H1 (cell line): Measurements from ENCODE around the gene APOA1. TPM values are rescaled to one million over a fixed set of nuclear protein-coding genes. Genes with fewer than 3 reads are reported as not detected.

ENCODE experiments used
- CTCF ChIA-PET: fragments of 300-600 bp; sonication (Branson Sonifier 250); formaldehyde crosslinking; loops from one replicate; lab custom pipeline; 2021; ENCODE audit not compliant: partially characterized antibody; lab: Charles Lee
- POLR2A ChIA-PET: fragments of 300-600 bp; sonication (Branson Sonifier 250); formaldehyde crosslinking; loops from one replicate; lab custom pipeline; 2021; ENCODE audit warnings: inconsistent platforms; ENCODE audit not compliant: partially characterized antibody; lab: Charles Lee
- DNase-seq, 2 experiments: peaks; one replicate each; pipeline versions ENCODE4 v3.0.0 to v3.0.0-alpha.2; 2010 to 2022; ENCODE audit warnings: low spot score in 2 of 2, low read depth in 1 of 2, mixed read lengths in 1 of 2
- FAIRE-seq: peaks from 2 replicates; lab custom pipeline; 2011; peaks lifted over from hg19 to GRCh38; lab: Jason Lieb, UNC
- H2AFZ ChIP-seq: 2 replicates; pipeline ENCODE4 v1.8.1; 2012; ENCODE audit warnings: low read length, inconsistent platforms
- H2AK5ac ChIP-seq: 2 replicates; pipeline ENCODE4 v1.6.1; 2013; ENCODE audit warnings: low read depth, low read length
- H2BK120ac ChIP-seq: replicated peaks from 2 replicates; pipeline ENCODE3; 2013; ENCODE audit warnings: low read depth, low read length, inconsistent platforms
- H2BK12ac ChIP-seq: 2 replicates; pipeline ENCODE4 v1.6.1; 2013; ENCODE audit warnings: low read depth, low read length
- H2BK15ac ChIP-seq: 2 replicates; pipeline ENCODE4 v1.6.1; 2013; ENCODE audit warnings: low read length
- H2BK20ac ChIP-seq: 2 replicates; pipeline ENCODE4 v1.6.1; 2013; ENCODE audit warnings: low read length
- H2BK5ac ChIP-seq: 2 replicates; pipeline ENCODE4 v1.6.1; 2013; ENCODE audit warnings: low read depth, low read length
- H3K14ac ChIP-seq: 2 replicates; pipeline ENCODE4 v1.6.1; 2013; ENCODE audit warnings: inconsistent platforms; ENCODE audit not compliant: insufficient read length
- H3K18ac ChIP-seq: 2 replicates; pipeline ENCODE4 v1.6.1; 2013; ENCODE audit warnings: low read length; ENCODE audit errors: extremely low read depth
- H3K23ac ChIP-seq: 2 replicates; pipeline ENCODE4 v1.6.1; 2013; ENCODE audit warnings: inconsistent platforms; ENCODE audit not compliant: insufficient read length
- H3K23me2 ChIP-seq: 2 replicates; pipeline ENCODE4 v1.6.1; 2013; ENCODE audit warnings: low read depth, low read length
- H3K27ac ChIP-seq: 2 replicates; pipeline ENCODE4 v1.6.1; 2011; ENCODE audit warnings: low read depth, low read length, inconsistent platforms
- H3K27me3 ChIP-seq, 4 experiments: replicated peaks in 1 of 4; 1 replicate in 1 of 4; 2 replicates in 3 of 4; pipeline versions ENCODE4 v1.6.1 to v1.8.1; 2011 to 2013; ENCODE audit warnings: low read length in 3 of 4, mild to moderate bottlenecking in 3 of 4, inconsistent platforms in 2 of 4, mixed read lengths in 2 of 4, moderate library complexity in 1 of 4; ENCODE audit not compliant: control insufficient read depth in 3 of 4, insufficient read depth in 3 of 4; ENCODE audit errors: extremely low read depth in 1 of 4
- H3K36me3 ChIP-seq, 4 experiments: 2 replicates each; pipeline versions ENCODE4 v1.6.1 to v1.8.1; 2011 to 2013; ENCODE audit warnings: mild to moderate bottlenecking in 4 of 4, low read length in 3 of 4, moderate library complexity in 2 of 4, control low read depth in 1 of 4, inconsistent platforms in 1 of 4; ENCODE audit not compliant: insufficient read depth in 4 of 4, control insufficient read depth in 2 of 4
- H3K4ac ChIP-seq: replicated peaks from 2 replicates; pipeline ENCODE3; 2013; ENCODE audit warnings: low read length, low read depth, mixed read lengths, inconsistent platforms; ENCODE audit not compliant: insufficient read length
- H3K4me1 ChIP-seq, 4 experiments: replicated peaks in 1 of 4; 1 replicate in 1 of 4; 2 replicates in 3 of 4; pipeline versions ENCODE4 v1.6.1 to v1.8.1; 2011 to 2013; ENCODE audit warnings: low read length in 3 of 4, inconsistent platforms in 2 of 4, mixed read lengths in 1 of 4; ENCODE audit not compliant: insufficient read depth in 4 of 4, control insufficient read depth in 3 of 4
- H3K4me2 ChIP-seq, 2 experiments: 2 replicates each; pipeline versions ENCODE4 v1.6.1 to v1.8.1; 2011 to 2013; ENCODE audit warnings: low read depth in 2 of 2, low read length in 2 of 2, control low read depth in 1 of 2, inconsistent platforms in 1 of 2, mild to moderate bottlenecking in 1 of 2; ENCODE audit not compliant: insufficient read depth in 1 of 2
- H3K4me3 ChIP-seq, 4 experiments: fragments of 200-600, 300-600 bp in 1 of 4; sonication (generic), shearing (Covaris generic), sonication (Bioruptor Twin) in 1 of 4; 2 replicates each; pipeline versions ENCODE4 v1.5.1 to v1.8.1; 2011 to 2016; ENCODE audit warnings: low read length in 4 of 4, low read depth in 3 of 4, control low read depth in 2 of 4, inconsistent platforms in 2 of 4, mild to moderate bottlenecking in 2 of 4, mixed read lengths in 1 of 4, moderate library complexity in 1 of 4; ENCODE audit not compliant: insufficient read depth in 2 of 4; ENCODE audit errors: extremely low read depth in 1 of 4
- H3K56ac ChIP-seq: replicated peaks from 2 replicates; pipeline ENCODE3; 2013; ENCODE audit warnings: low read depth, mild to moderate bottlenecking, mixed read lengths, low read length, inconsistent platforms; ENCODE audit not compliant: insufficient read length
- H3K79me1 ChIP-seq: 2 replicates; pipeline ENCODE4 v1.6.1; 2013; ENCODE audit warnings: low read depth, low read length, control low read depth
- H3K79me2 ChIP-seq, 2 experiments: 2 replicates each; pipeline versions ENCODE4 v1.6.1 to v1.8.1; 2012 to 2013; ENCODE audit warnings: low read length in 2 of 2, mild to moderate bottlenecking in 2 of 2, inconsistent platforms in 1 of 2; ENCODE audit not compliant: insufficient read depth in 2 of 2, control insufficient read depth in 1 of 2
- H3K9ac ChIP-seq, 4 experiments: replicated peaks in 1 of 4; 1 replicate in 1 of 4; 2 replicates in 3 of 4; pipeline versions ENCODE4 v1.6.1 to v1.8.1; 2011 to 2013; ENCODE audit warnings: low read depth in 3 of 4, low read length in 3 of 4, control low read depth in 2 of 4, mild to moderate bottlenecking in 2 of 4, moderate library complexity in 2 of 4, inconsistent platforms in 1 of 4; ENCODE audit errors: extremely low read depth in 1 of 4
- H3K9me3 ChIP-seq, 2 experiments: 2 replicates each; pipeline versions ENCODE4 v1.6.1 to v1.8.1; 2012 to 2013; ENCODE audit warnings: mild to moderate bottlenecking in 2 of 2, moderate library complexity in 2 of 2, control low read depth in 1 of 2, inconsistent platforms in 1 of 2, low read depth in 1 of 2, low read length in 1 of 2, mixed read lengths in 1 of 2; ENCODE audit not compliant: insufficient read depth in 2 of 2
- H4K20me1 ChIP-seq, 2 experiments: replicated peaks in 1 of 2; 2 replicates each; pipeline versions ENCODE3 to v1.8.1; 2011 to 2013; ENCODE audit warnings: inconsistent platforms in 2 of 2, low read length in 2 of 2, mild to moderate bottlenecking in 1 of 2; ENCODE audit not compliant: insufficient read depth in 2 of 2, control insufficient read depth in 1 of 2
- H4K5ac ChIP-seq: 2 replicates; pipeline ENCODE4 v1.6.1; 2013; ENCODE audit warnings: low read length, low read depth, mixed read lengths, inconsistent platforms; ENCODE audit not compliant: insufficient read length
- H4K8ac ChIP-seq: 2 replicates; pipeline ENCODE4 v1.8.0; 2013; ENCODE audit warnings: mild to moderate bottlenecking, moderate library complexity, low read length, inconsistent platforms; ENCODE audit not compliant: insufficient read depth; ENCODE audit errors: extremely low read depth
- H4K91ac ChIP-seq: replicated peaks from 2 replicates; pipeline ENCODE3; 2013; ENCODE audit warnings: low read length, mixed read lengths, inconsistent platforms; ENCODE audit not compliant: insufficient read length
- EP300 ChIP-seq, 2 experiments: IDR thresholded peaks; 1 replicate in 1 of 2; 2 replicates in 1 of 2; pipeline ENCODE4 v1.6.1; 2011 to 2012; ENCODE audit warnings: low read depth in 2 of 2, low read length in 2 of 2, mild to moderate bottlenecking in 2 of 2, borderline replicate concordance in 1 of 2, inconsistent platforms in 1 of 2, moderate library complexity in 1 of 2
- HDAC6 ChIP-seq: IDR thresholded peaks from one replicate; pipeline ENCODE4 v1.7.1; 2012; ENCODE audit warnings: low read depth, mild to moderate bottlenecking, inconsistent platforms, low read length, moderate library complexity
- RAD21 ChIP-seq, 2 experiments: IDR thresholded peaks in 1 of 2; conservative IDR thresholded peaks in 1 of 2; 2 replicates each; pipeline ENCODE4 v1.6.1; 2011; ENCODE audit warnings: low read depth in 2 of 2, low read length in 2 of 2, improper control_type of control experiment in 1 of 2, inconsistent platforms in 1 of 2, mild to moderate bottlenecking in 1 of 2, moderate library complexity in 1 of 2
- WGBS, 2 experiments: shearing (Covaris generic) in 1 of 2; methylation state at CpG; one replicate each; pipeline versions ENCODE4 v1.1.6 to v1.1.7; 2013 to 2015; ENCODE audit warnings: low lambda C conversion rate in 2 of 2, mixed read lengths in 2 of 2, inconsistent platforms in 1 of 2, low coverage in 1 of 2, missing lambda C conversion rate in 1 of 2; ENCODE audit not compliant: insufficient replicate concordance in 2 of 2, insufficient coverage in 1 of 2, insufficient read length in 1 of 2; ENCODE audit errors: extremely low coverage in 1 of 2, missing lambda C conversion rate in 1 of 2; 5-methylcytosine and 5-hydroxymethylcytosine counted together
- polyA plus RNA-seq, 7 experiments: library from polyadenylated mRNA; depleted of rRNA in 3 of 7; stranded (reverse) in 5 of 7; unstranded in 2 of 7; fragments of >200 nt in 5 of 7; fragments of 200-250 nt in 2 of 7; gene quantifications; 1 replicate in 5 of 7; 2 replicates in 1 of 7; 4 replicates in 1 of 7; pipeline versions ENCODE4 v1.2.1 to v1.2.3, GENCODE V29; 2011 to 2013; ENCODE audit warnings: missing spikeins in 2 of 7, mixed read lengths in 2 of 7
- total RNA-seq: library from RNA; stranded (reverse); fragmentation: NEBNext Ultra II Directional; extraction: Animal tissue kit (Norgen Biotek cat#: 25700); gene quantifications from 2 replicates; pipeline ENCODE4 v1.2.1, GENCODE V29; 2021
- TF ChIP-seq, protein P1 (sequence below), 3 experiments: IDR thresholded peaks; 1 replicate in 2 of 3; 2 replicates in 1 of 3; pipeline versions ENCODE4 v1.5.1 to v1.6.1; 2011; ENCODE audit warnings: low read length in 3 of 3, mild to moderate bottlenecking in 3 of 3, inconsistent platforms in 2 of 3, low read depth in 1 of 3, moderate library complexity in 1 of 3; ENCODE audit not compliant: insufficient read depth in 1 of 3; ENCODE audit errors: control extremely low read depth in 1 of 3
- TF ChIP-seq, protein P2 (sequence below): IDR thresholded peaks from 2 replicates; pipeline ENCODE4 v1.6.1; 2011; ENCODE audit warnings: low read length, improper control_type of control experiment
- TF ChIP-seq, protein P3 (sequence below): IDR thresholded peaks from 2 replicates; pipeline ENCODE4 v1.6.1; 2011; ENCODE audit warnings: low read depth, mild to moderate bottlenecking, low read length; ENCODE audit not compliant: insufficient read depth

The APOA1 gene
- total and polyA plus RNA-seq, 2 of the 8 experiments (the other 6 are each of a cell fraction or from before 2014, with no cell fraction given), result 0.80 TPM; not detected in 1

DNA sequence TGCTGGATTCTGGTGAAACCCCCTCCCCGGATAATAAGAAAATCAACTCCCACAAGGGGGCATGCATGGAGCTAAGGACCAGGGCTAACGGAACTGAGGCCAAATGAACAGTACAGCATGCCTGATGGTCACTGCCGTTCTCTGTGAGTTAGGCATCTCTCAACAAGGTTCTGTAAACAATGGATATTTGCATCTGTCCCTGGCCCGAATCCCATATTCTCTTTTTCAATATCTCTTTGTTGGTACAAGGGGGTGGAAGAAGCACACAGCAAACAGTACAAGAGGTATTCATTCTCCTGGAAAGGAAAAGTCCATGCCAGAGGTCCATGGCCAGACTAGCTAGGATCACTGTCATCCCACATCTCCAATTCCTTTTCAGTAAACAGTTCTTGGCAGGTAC is 32.2 kb upstream of the APOA1 start:
- DNase-seq (no peak), FAIRE-seq (no peak)
- Histone ChIP-seq H3K14ac (no peak overlapping the region), H3K27me3 (no peaks in the 10 kb centered on the region), H2BK20ac (no peak overlapping the region), H2BK120ac (no peak overlapping the region), H4K5ac (no peak overlapping the region), H3K79me1 (no peaks in the 10 kb centered on the region), H2AK5ac (no peak overlapping the region), H4K91ac (no peak overlapping the region), H2BK5ac (no peak overlapping the region), H4K20me1 (no peaks in the 10 kb centered on the region), H3K23ac (no peak overlapping the region)
- TF ChIP-seq, protein P1, sequence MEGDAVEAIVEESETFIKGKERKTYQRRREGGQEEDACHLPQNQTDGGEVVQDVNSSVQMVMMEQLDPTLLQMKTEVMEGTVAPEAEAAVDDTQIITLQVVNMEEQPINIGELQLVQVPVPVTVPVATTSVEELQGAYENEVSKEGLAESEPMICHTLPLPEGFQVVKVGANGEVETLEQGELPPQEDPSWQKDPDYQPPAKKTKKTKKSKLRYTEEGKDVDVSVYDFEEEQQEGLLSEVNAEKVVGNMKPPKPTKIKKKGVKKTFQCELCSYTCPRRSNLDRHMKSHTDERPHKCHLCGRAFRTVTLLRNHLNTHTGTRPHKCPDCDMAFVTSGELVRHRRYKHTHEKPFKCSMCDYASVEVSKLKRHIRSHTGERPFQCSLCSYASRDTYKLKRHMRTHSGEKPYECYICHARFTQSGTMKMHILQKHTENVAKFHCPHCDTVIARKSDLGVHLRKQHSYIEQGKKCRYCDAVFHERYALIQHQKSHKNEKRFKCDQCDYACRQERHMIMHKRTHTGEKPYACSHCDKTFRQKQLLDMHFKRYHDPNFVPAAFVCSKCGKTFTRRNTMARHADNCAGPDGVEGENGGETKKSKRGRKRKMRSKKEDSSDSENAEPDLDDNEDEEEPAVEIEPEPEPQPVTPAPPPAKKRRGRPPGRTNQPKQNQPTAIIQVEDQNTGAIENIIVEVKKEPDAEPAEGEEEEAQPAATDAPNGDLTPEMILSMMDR (IDR thresholded peaks at IDR 0.05; ENCODE audit: control extremely low read depth in 1 of 3, insufficient read depth in 1 of 3, low read depth in 1 of 3, low read length in 3 of 3), result peak in 1 of 3 experiments; percentile 13; a peak in 2 of 4 replicates
- TF ChIP-seq, protein P2, sequence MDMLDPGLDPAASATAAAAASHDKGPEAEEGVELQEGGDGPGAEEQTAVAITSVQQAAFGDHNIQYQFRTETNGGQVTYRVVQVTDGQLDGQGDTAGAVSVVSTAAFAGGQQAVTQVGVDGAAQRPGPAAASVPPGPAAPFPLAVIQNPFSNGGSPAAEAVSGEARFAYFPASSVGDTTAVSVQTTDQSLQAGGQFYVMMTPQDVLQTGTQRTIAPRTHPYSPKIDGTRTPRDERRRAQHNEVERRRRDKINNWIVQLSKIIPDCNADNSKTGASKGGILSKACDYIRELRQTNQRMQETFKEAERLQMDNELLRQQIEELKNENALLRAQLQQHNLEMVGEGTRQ, result no peak
- TF ChIP-seq RAD21 (IDR thresholded peaks at IDR 0.05 in 1 of 2, conservative IDR thresholded peaks at IDR 0.05 in 1 of 2; ENCODE audit: low read depth in 2 of 2, low read length in 2 of 2) (peak in 1 of 2 experiments; percentile 16; a peak in 1 of 4 replicates), HDAC6 (no peak), EP300 (IDR thresholded peaks at IDR 0.05; ENCODE audit: borderline replicate concordance in 1 of 2, low read depth in 2 of 2, low read length in 2 of 2) (no peak)
- TF ChIP-seq, protein P3, sequence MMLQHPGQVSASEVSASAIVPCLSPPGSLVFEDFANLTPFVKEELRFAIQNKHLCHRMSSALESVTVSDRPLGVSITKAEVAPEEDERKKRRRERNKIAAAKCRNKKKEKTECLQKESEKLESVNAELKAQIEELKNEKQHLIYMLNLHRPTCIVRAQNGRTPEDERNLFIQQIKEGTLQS, result no peak
- TF ChIP-seq, all 59 proteins: peak for 2
- no peak overlapping the region for H3K9ac ChIP-seq
- H2AFZ ChIP-seq, result no peak overlapping the region
- no peak overlapping the region for H3K27ac ChIP-seq
- no peak overlapping the region for H3K4ac ChIP-seq
- no peak overlapping the region for H4K8ac ChIP-seq
- POLR2A ChIA-PET, result no interaction called here
- no peaks in the 10 kb centered on the region for H3K23me2 ChIP-seq
- no peak overlapping the region for H3K56ac ChIP-seq
- no peak overlapping the region for H3K4me3 ChIP-seq
- no peaks in the 10 kb centered on the region for H3K9me3 ChIP-seq
- WGBS, 2 experiments, result 95% methylated on average over 4 of the region's 4 CpGs; no CpG with 5 or more reads in 1 of the 2 experiments
- CTCF ChIA-PET, result interaction anchor here (0.8 to 6.2 kb wide), 5 partner anchors 10 to 240 kb away, joined by 3 to 37 read pairs (median 4); no protein-coding TSS in a partner anchor
- H3K36me3 ChIP-seq, result peaks cover 0 to 48% (median 39%) of the 10 kb centered on the region in 4 experiments; a peak in 7 of 8 replicates
- no peaks in the 10 kb centered on the region for H3K79me2 ChIP-seq
- H3K4me1 ChIP-seq, result no peaks in the 10 kb centered on the region
- H3K4me2 ChIP-seq, result no peak overlapping the region
- no peak overlapping the region for H2BK12ac ChIP-seq
- no peak overlapping the region for H2BK15ac ChIP-seq
- no peak overlapping the region for H3K18ac ChIP-seq
